ENCODE measurements around the gene SAMD4A. TPM values are rescaled to one million over a fixed set of nuclear protein-coding genes. Genes with fewer than 3 reads are reported as not detected.

The SAMD4A gene
- polyA plus RNA-seq, 2 of the 4 experiments (the other 2 are of a cell fraction): 3.9 to 5.4 TPM

DNA sequence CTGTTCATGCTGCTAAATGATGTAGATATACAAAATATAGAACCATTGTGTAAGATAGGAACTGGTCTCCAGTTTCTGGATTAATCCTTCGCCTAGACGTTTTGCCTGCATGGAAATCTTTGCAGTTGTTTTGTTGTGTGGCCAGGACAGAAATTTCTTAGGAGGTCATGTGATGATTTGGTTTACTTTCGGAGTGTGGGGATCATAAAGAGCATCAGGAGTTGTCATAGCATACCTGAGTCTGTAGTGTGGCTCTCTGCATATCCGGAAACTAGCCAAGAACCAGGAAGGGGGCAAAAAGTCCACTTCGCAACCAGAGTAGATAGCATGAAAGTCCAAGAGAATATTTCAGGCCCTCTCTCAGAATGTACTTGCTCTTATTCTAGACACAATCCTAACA is 3.1 kb downstream of the SAMD4A start (continued):
- TF ChIP-seq, protein P1, sequence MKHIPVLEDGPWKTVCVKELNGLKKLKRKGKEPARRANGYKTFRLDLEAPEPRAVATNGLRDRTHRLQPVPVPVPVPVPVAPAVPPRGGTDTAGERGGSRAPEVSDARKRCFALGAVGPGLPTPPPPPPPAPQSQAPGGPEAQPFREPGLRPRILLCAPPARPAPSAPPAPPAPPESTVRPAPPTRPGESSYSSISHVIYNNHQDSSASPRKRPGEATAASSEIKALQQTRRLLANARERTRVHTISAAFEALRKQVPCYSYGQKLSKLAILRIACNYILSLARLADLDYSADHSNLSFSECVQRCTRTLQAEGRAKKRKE (CRISPR knock-in tag; IDR thresholded peaks at IDR 0.05; ENCODE audit: low read depth): no peak

DNA sequence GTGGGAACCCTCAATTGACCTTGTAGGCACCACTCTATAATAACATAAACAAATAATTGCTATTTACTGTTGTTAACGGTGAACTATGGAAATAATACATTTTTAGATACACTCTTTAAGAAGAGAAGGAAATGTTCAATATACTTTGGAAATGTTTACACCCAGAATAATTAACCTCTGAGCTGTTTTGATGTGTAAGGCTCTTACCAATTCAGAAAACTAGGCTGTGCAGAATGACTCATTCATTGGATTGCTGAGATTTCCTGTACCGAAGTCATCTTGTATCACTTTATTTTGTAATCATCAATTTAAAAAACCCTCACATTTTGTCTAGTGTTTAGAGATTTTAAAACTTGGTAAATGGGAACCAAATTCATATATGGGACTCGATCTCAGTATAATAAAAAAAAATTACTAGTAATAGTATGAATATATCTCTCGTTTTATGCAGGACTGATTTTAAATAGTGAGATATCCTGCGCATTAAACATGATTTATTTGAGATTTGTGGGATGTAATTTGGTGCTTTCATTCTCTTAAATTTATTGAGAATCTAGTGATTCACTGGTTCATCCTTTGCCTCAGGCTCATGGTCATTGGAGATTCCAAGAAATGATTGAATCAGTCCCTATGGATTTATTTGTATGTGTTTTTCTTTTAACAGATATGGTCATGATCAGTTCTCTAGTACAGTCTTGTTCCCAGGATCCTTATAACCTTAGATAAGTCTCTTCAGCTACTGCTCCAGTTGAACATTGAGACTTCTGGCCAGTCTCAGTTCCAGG is 3.9 kb downstream of the SAMD4A start:
- no peak for FAIRE-seq
- CTCF ChIA-PET: no interaction called here
- WGBS (ENCODE audit: missing lambda C conversion rate): 58% methylated on average over 5 of the region's 5 CpGs
- DNase-seq (ENCODE audit: low read depth in 1 of 2, low spot score in 1 of 2): peak in 1 of 2 experiments; percentile 36
- Histone ChIP-seq H3K4me1 (peaks cover 29% of the 10 kb centered on the region), H3K4me2 (peak overlapping the region; percentile 32), H3K4me3 (no peak overlapping the region), H3K9me3 (peaks cover 20% of the 10 kb centered on the region), H3K27ac (0 out of 6 replicates have a peak overlapping the region, but pooled peaks of 1 of the 2 experiments have one; percentile 25)
- POLR2A ChIA-PET: interaction anchor here (0.5 kb wide), 2 partner anchors 105 to 1520 kb away, joined by 4 to 5 read pairs; no protein-coding TSS in a partner anchor
- ATAC-seq: no peak
- no peak for TF ChIP-seq KDM1A (IDR thresholded peaks at IDR 0.05; ENCODE audit: low read depth)
- TF ChIP-seq FOSL2 (IDR thresholded peaks at IDR 0.05): no peak
- TF ChIP-seq FOSL2 (CRISPR knock-in tag; IDR thresholded peaks at IDR 0.05): peak; percentile 71
- TF ChIP-seq FOSB (CRISPR knock-in tag; IDR thresholded peaks at IDR 0.05): no peak
- 0 out of 2 replicates have a peak, but pooled peaks have one; percentile 7 for TF ChIP-seq JUNB (IDR thresholded peaks at IDR 0.05)
- TF ChIP-seq RCOR1 (IDR thresholded peaks at IDR 0.05; ENCODE audit: low read depth, low read length): no peak
- TF ChIP-seq PHF8 (IDR thresholded peaks at IDR 0.05; ENCODE audit: borderline replicate concordance, low read depth): no peak

DNA sequence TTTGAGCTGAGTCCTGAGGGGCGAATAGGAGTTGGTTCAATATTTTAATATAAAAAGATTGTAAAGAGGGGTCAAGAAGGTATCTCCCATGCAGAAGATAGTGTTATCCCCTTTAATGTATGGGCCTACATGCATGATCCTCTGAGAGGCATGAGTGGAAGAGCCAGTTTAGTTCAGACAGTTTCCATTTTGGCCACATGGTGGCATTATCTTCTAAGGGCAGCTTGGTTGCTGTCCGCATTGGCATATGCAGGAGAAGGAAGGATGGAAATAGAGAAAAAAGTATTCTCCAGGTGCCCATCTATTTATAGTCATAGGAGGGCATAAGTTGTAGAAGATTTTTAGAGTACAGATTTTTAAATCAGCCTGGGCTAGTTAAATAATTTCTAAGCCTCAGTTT is 5.4 kb downstream of the SAMD4A start:
- POLR2A ChIA-PET: no interaction called here
- ATAC-seq (no peak), DNase-seq (ENCODE audit: low read depth in 1 of 2, low spot score in 1 of 2) (peak in 1 of 2 experiments; percentile 68), FAIRE-seq (no peak)
- CTCF ChIA-PET: interaction anchor here (0.5 to 1.6 kb wide), 8 partner anchors 51 to 597 kb away, joined by 3 to 5 read pairs (median 3); no protein-coding TSS in a partner anchor
- no peak overlapping the region for H3K4me2 ChIP-seq
- no peak overlapping the region for H3K4me3 ChIP-seq
- peaks cover 20% of the 10 kb centered on the region for H3K9me3 ChIP-seq
- peaks cover 36% of the 10 kb centered on the region for H3K4me1 ChIP-seq
- TF ChIP-seq, protein P2, sequence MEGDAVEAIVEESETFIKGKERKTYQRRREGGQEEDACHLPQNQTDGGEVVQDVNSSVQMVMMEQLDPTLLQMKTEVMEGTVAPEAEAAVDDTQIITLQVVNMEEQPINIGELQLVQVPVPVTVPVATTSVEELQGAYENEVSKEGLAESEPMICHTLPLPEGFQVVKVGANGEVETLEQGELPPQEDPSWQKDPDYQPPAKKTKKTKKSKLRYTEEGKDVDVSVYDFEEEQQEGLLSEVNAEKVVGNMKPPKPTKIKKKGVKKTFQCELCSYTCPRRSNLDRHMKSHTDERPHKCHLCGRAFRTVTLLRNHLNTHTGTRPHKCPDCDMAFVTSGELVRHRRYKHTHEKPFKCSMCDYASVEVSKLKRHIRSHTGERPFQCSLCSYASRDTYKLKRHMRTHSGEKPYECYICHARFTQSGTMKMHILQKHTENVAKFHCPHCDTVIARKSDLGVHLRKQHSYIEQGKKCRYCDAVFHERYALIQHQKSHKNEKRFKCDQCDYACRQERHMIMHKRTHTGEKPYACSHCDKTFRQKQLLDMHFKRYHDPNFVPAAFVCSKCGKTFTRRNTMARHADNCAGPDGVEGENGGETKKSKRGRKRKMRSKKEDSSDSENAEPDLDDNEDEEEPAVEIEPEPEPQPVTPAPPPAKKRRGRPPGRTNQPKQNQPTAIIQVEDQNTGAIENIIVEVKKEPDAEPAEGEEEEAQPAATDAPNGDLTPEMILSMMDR (IDR thresholded peaks at IDR 0.05): peak; percentile 47
- TF ChIP-seq SMC3 (IDR thresholded peaks at IDR 0.05): peak; percentile 32; the same call in 1 of the 3 replicates
- TF ChIP-seq RAD21 (conservative IDR thresholded peaks at IDR 0.05 in 1 of 2, IDR thresholded peaks at IDR 0.05 in 1 of 2): peak; percentile 32 to 68; a peak in 2 of 5 replicates
- TF ChIP-seq ZC3H11A (IDR thresholded peaks at IDR 0.05): no peak
- 95% methylated on average over 2 of the region's 2 CpGs for WGBS (ENCODE audit: missing lambda C conversion rate)
- H3K27ac ChIP-seq: no peak overlapping the region

DNA sequence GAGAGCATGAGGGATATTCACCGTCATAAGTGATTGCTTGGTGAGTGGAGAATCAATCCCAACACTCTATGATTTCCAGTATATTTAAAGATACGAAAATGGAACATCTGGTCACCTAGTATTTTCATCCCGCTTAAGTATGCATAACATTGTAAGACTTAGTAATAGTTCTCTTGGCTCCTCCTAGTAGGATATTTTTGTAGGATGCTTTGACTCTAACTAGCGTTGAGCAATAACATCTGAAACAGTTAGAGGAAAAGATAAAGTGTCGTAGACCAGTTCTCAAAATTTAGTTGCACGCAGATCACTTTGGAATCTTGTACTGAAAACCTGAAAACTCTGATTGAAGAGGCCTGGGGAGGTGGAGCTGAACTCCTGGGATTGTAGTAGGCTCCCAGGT is 7.6 kb downstream of the SAMD4A start:
- DNase-seq (ENCODE audit: low read depth in 1 of 2, low spot score in 1 of 2) (no peak), ATAC-seq (no peak), FAIRE-seq (no peak)
- WGBS (ENCODE audit: missing lambda C conversion rate): 96% methylated on average over 6 of the region's 6 CpGs
- peaks cover 20% of the 10 kb centered on the region for H3K9me3 ChIP-seq
- no peak overlapping the region for H3K4me2 ChIP-seq
- POLR2A ChIA-PET: no interaction called here
- no peak overlapping the region for H3K27ac ChIP-seq
- peaks cover 45% of the 10 kb centered on the region for H3K4me1 ChIP-seq
- H3K4me3 ChIP-seq: no peak overlapping the region
- CTCF ChIA-PET: interaction anchor here (1.1 to 2.7 kb wide), 3 partner anchors 8 to 199 kb away, joined by 3 to 14 read pairs (median 5); no protein-coding TSS in a partner anchor
- no peak for TF ChIP-seq CHD4 (IDR thresholded peaks at IDR 0.05; ENCODE audit: borderline replicate concordance)
- TF ChIP-seq, protein P3, sequence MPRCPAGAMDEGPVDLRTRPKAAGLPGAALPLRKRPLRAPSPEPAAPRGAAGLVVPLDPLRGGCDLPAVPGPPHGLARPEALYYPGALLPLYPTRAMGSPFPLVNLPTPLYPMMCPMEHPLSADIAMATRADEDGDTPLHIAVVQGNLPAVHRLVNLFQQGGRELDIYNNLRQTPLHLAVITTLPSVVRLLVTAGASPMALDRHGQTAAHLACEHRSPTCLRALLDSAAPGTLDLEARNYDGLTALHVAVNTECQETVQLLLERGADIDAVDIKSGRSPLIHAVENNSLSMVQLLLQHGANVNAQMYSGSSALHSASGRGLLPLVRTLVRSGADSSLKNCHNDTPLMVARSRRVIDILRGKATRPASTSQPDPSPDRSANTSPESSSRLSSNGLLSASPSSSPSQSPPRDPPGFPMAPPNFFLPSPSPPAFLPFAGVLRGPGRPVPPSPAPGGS (IDR thresholded peaks at IDR 0.05): no peak
- TF ChIP-seq, protein P4, sequence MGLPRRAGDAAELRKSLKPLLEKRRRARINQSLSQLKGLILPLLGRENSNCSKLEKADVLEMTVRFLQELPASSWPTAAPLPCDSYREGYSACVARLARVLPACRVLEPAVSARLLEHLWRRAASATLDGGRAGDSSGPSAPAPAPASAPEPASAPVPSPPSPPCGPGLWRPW (IDR thresholded peaks at IDR 0.05): no peak
- TF ChIP-seq FOXS1 (CRISPR knock-in tag; IDR thresholded peaks at IDR 0.05): no peak
- no peak for TF ChIP-seq MAZ (IDR thresholded peaks at IDR 0.05; ENCODE audit: borderline replicate concordance, low read depth, low read length)
- TF ChIP-seq KDM5A (IDR thresholded peaks at IDR 0.05): no peak
- no peak for TF ChIP-seq ZNF302 (CRISPR knock-in tag; IDR thresholded peaks at IDR 0.05)
- no peak for TF ChIP-seq TP53 (CRISPR knock-in tag; IDR thresholded peaks at IDR 0.05)
- TF ChIP-seq HDAC2 (IDR thresholded peaks at IDR 0.05): no peak
- TF ChIP-seq, protein P5, sequence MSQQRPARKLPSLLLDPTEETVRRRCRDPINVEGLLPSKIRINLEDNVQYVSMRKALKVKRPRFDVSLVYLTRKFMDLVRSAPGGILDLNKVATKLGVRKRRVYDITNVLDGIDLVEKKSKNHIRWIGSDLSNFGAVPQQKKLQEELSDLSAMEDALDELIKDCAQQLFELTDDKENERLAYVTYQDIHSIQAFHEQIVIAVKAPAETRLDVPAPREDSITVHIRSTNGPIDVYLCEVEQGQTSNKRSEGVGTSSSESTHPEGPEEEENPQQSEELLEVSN (IDR thresholded peaks at IDR 0.05; ENCODE audit: borderline replicate concordance, low read depth): no peak
- TF ChIP-seq SREBF2 (IDR thresholded peaks at IDR 0.05): no peak
- no peak for TF ChIP-seq HOXB5 (CRISPR knock-in tag; IDR thresholded peaks at IDR 0.05)
- no peak for TF ChIP-seq NFE2L2 (conservative IDR thresholded peaks at IDR 0.05; ENCODE audit: low read length)
- no peak for TF ChIP-seq EHF (CRISPR knock-in tag; IDR thresholded peaks at IDR 0.05)
- no peak for TF ChIP-seq EP300 (IDR thresholded peaks at IDR 0.05)
- no peak for TF ChIP-seq ZSCAN20 (CRISPR knock-in tag; IDR thresholded peaks at IDR 0.05)
- TF ChIP-seq JUNB (IDR thresholded peaks at IDR 0.05): no peak
- TF ChIP-seq MYC (IDR thresholded peaks at IDR 0.05; ENCODE audit: borderline replicate concordance, low read length): no peak

All from A549 (cell line).